A549 treated with DMSO at 1 μM for 4 hours (cell line): Measurements from ENCODE around the gene ABCG2. TPM values are rescaled to one million over a fixed set of nuclear protein-coding genes. Genes with fewer than 3 reads are reported as not detected.

Source experiments
- total RNA-seq: library from RNA; stranded (reverse); fragments of 200-300 nt; extraction: Qiagen RNA extraction; gene quantifications from 5 replicates; pipeline ENCODE4 v1.2.3, GENCODE V29; 2022; ENCODE audit warnings: low read depth

The ABCG2 gene
- total RNA-seq = 22.0 to 27.1 TPM (median 22.7 TPM) in 5 replicates

GRCh38 chr4:88158489-88159228, at the start of gene ABCG2:
Gene ABCG2, minus strand, starts transcription at chr4:88158639. Its CDS starts 18,644 bp downstream, at chr4:88139995.

Other genes starting within 250 kb of the ABCG2 start
- gene SPP1, start 182.9 kb downstream of the ABCG2 start, total RNA-seq = 164 to 250 TPM (median 177 TPM) in 5 replicates
- gene PKD2, start 151.0 kb downstream of the ABCG2 start, total RNA-seq = 16.7 to 26.3 TPM (median 22.9 TPM) in 5 replicates
- gene PPM1K, start 125.9 kb upstream of the ABCG2 start, total RNA-seq = 0.70 to 1.4 TPM (median 0.95 TPM) in 5 replicates
- 3.2 to 4.2 TPM (median 3.6 TPM) in 5 replicates for gene HERC6, start 220.2 kb upstream of the ABCG2 start, total RNA-seq